GM20000 (cell line): ENCODE results near the gene INSC.

Experiments
- DNase-seq: peaks from one replicate; pipeline ENCODE4 v3.0.0; 2012; ENCODE audit warnings: low spot score
- TF ChIP-seq, protein P1 (sequence below): IDR thresholded peaks from 2 replicates; pipeline ENCODE4 v1.5.1; 2012; ENCODE audit warnings: mild to moderate bottlenecking, control low read depth; ENCODE audit errors: extremely low read depth, missing control alignments

INSC gene

DNA sequence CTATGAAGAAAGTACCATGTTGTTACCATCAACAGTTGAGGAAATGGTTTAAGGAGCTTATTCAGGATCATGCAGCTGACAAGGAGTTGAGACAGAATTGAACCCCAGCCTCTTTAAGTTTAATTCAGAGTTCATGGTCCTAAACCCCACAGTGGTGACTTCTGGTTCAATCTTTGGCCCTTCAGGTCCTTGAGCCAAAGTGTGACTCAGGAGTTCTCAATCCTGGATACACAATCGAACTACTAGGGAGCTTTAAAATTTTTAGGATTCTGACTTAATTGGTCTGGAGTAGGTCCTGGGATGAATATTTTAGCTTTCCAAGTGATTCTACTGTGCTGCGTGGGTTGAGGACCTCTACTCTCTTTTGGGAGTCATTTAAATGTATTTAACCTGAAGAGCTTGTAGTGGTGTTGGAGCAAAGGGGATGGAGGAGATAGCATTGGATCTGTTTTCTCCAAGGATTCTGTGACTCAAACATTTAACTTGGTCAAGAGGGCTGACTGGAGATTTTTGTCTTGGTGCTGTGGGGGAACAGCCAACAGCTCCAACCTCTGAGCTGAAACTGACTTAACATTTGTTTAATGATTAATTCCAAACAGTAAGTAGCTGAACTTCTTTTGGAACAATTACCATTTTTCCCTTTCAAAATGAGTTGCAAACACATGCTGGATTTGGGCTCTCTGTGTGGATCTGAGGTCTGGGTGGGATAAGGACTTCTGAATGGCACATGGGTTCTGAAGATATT is 80.1 kb downstream of the INSC start:
- DNase-seq = no peak
- TF ChIP-seq, protein P1, sequence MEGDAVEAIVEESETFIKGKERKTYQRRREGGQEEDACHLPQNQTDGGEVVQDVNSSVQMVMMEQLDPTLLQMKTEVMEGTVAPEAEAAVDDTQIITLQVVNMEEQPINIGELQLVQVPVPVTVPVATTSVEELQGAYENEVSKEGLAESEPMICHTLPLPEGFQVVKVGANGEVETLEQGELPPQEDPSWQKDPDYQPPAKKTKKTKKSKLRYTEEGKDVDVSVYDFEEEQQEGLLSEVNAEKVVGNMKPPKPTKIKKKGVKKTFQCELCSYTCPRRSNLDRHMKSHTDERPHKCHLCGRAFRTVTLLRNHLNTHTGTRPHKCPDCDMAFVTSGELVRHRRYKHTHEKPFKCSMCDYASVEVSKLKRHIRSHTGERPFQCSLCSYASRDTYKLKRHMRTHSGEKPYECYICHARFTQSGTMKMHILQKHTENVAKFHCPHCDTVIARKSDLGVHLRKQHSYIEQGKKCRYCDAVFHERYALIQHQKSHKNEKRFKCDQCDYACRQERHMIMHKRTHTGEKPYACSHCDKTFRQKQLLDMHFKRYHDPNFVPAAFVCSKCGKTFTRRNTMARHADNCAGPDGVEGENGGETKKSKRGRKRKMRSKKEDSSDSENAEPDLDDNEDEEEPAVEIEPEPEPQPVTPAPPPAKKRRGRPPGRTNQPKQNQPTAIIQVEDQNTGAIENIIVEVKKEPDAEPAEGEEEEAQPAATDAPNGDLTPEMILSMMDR = no peak

GRCh38 chr11:15195454-15196200 is 80.9 kb downstream of the INSC start:
- TF ChIP-seq, protein P1 = no peak
- DNase-seq = no peak

GRCh38 chr11:15196704-15197103 is 82.0 kb downstream of the INSC start:
- TF ChIP-seq, protein P1 = no peak
- no peak for DNase-seq

GRCh38 chr11:15197696-15198095 is 83.0 kb downstream of the INSC start:
- TF ChIP-seq, protein P1 = no peak

GRCh38 chr11:15198284-15198683 is 83.6 kb downstream of the INSC start:
- DNase-seq = no peak
- TF ChIP-seq, protein P1 = no peak

More at GRCh38 chr11:15197696-15198095, 83.0 kb downstream of the INSC start:
- DNase-seq = no peak

DNA sequence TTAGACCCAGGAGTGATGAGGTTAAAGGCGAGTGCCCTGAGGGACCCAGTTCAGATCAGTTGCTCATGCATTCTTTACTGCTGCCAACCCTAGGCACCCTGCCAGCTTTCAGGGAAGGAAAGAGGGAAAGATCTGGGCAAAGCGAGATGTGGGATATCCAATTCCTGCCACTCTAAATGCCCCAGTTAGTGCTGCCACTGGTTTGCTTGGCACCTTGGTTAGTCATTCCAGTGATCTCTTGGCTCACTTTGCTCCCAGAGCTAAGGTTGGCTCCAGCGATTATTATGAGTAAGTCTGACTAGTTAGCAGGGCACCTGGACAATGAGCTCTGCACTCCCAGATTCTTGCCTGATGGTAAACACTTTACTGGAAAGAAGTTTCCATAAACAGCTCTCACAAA is 85.0 kb downstream of the INSC start:
- TF ChIP-seq, protein P1 = no peak
- no peak for DNase-seq

- no peak for DNase-seq
- TF ChIP-seq, protein P1 = no peak
Measured at GRCh38 chr11:15200696-15201095, 86.0 kb downstream of the INSC start.
